ENCODE measurements around the gene FGFRL1. TPM values are rescaled to one million over a fixed set of nuclear protein-coding genes. Genes with fewer than 3 reads are reported as not detected.

The FGFRL1 gene
- total RNA-seq, 4 donors from 2014 or later, result 18.1 to 39.6 (median 26.4) TPM

DNA sequence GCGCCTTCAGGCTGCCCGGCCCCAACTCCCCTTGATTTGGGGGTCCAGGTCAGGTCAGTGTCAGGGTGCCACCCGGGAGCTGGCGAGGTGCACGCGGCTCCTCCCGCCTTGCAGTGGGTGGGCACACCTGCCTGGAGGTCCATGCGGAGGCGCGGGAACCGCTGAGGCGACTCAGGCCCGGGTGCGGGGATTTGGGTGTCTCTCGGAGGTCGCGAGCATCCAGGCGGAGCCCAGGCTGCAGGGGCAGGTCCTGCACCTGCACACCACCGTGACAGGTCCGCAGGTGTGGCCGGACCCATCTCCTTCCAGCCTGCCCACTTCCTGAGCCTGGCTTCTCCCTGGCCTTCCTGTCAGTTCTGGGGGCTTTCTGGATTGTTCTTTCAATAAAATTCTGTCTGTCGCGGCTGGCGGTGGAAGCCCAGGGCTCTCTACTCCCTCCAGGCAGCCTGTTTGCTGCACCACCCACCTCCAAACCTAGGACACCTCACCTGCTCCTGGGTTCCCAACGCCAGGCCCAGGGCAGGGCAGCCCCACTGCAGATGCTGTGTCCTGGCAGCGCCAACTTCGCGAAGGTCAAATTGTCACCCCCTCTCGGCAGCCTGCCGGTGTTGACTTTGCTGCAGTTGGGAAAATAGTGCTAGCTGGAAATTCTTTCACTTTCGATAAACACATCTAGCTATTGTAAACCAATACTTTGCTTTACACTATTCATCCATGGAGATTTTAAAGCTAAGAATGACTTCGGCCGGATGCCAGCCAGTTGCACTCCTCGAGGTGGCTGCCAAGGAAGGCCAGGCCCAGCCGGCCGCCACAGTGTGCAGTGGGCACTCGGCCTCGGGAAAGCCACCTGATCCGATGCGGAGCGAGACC, 35.9 kb downstream of the FGFRL1 start:
- TF ChIP-seq EP300 (IDR thresholded peaks at IDR 0.05) (no peak), POLR2A (IDR thresholded peaks at IDR 0.05) (no peak)
- TF ChIP-seq, protein P1, sequence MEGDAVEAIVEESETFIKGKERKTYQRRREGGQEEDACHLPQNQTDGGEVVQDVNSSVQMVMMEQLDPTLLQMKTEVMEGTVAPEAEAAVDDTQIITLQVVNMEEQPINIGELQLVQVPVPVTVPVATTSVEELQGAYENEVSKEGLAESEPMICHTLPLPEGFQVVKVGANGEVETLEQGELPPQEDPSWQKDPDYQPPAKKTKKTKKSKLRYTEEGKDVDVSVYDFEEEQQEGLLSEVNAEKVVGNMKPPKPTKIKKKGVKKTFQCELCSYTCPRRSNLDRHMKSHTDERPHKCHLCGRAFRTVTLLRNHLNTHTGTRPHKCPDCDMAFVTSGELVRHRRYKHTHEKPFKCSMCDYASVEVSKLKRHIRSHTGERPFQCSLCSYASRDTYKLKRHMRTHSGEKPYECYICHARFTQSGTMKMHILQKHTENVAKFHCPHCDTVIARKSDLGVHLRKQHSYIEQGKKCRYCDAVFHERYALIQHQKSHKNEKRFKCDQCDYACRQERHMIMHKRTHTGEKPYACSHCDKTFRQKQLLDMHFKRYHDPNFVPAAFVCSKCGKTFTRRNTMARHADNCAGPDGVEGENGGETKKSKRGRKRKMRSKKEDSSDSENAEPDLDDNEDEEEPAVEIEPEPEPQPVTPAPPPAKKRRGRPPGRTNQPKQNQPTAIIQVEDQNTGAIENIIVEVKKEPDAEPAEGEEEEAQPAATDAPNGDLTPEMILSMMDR (IDR thresholded peaks at IDR 0.05), result no peak
- Histone ChIP-seq H3K4me3 (peak overlapping the region in 2 of 4 donors; percentile 1 to 17), H3K9me3 (no peaks in the 10 kb centered on the region), H3K27me3 (peaks cover 0 to 6% of the 10 kb centered on the region in 2 donors), H3K4me1 (peaks cover 0 to 58% (median 31%) of the 10 kb centered on the region in 4 donors), H3K36me3 (no peaks in the 10 kb centered on the region), H3K27ac (peak overlapping the region in 2 of 4 donors; percentile 19 to 33)
- WGBS, 2 donors, result 54% methylated on average over 32 to 41 of the region's 41 CpGs
- DNase-seq (ENCODE audit: low spot score in 2 of 2), result no peak

GRCh38 chr4:1047976-1048772, 36.7 kb downstream of the FGFRL1 start:
- 73 to 82% methylated on average over 25 to 31 of the region's 34 CpGs for WGBS, 2 donors
- Histone ChIP-seq H3K27me3 (peaks cover 0 to 12% of the 10 kb centered on the region in 2 donors), H3K36me3 (no peaks in the 10 kb centered on the region), H3K9me3 (no peaks in the 10 kb centered on the region), H3K4me1 (peaks cover 0 to 58% (median 30%) of the 10 kb centered on the region in 4 donors), H3K27ac (no peak overlapping the region), H3K4me3 (no peak overlapping the region)
- no peak for DNase-seq (ENCODE audit: low spot score in 2 of 2)
- TF ChIP-seq, protein P1 (IDR thresholded peaks at IDR 0.05), result no peak
- TF ChIP-seq EP300 (IDR thresholded peaks at IDR 0.05) (no peak), POLR2A (IDR thresholded peaks at IDR 0.05) (no peak)

- peaks cover 0 to 54% (median 28%) of the 10 kb centered on the region in 4 donors for H3K4me1 ChIP-seq
- peaks cover 0 to 19% of the 10 kb centered on the region in 2 donors for H3K27me3 ChIP-seq
- no peaks in the 10 kb centered on the region for H3K9me3 ChIP-seq
- TF ChIP-seq EP300 (IDR thresholded peaks at IDR 0.05), result no peak
- TF ChIP-seq, protein P1 (IDR thresholded peaks at IDR 0.05), result no peak
- no peak for TF ChIP-seq POLR2A (IDR thresholded peaks at IDR 0.05)
- H3K4me3 ChIP-seq, result no peak overlapping the region
- H3K27ac ChIP-seq, result no peak overlapping the region
- H3K36me3 ChIP-seq, result no peaks in the 10 kb centered on the region
- no peak for DNase-seq (ENCODE audit: low spot score in 2 of 2)
- WGBS, 2 donors, result 81 to 87% methylated on average over 16 of the region's 16 CpGs
These were observed 37.6 kb downstream of the FGFRL1 start for GRCh38 chr4:1048773-1049590.

DNA sequence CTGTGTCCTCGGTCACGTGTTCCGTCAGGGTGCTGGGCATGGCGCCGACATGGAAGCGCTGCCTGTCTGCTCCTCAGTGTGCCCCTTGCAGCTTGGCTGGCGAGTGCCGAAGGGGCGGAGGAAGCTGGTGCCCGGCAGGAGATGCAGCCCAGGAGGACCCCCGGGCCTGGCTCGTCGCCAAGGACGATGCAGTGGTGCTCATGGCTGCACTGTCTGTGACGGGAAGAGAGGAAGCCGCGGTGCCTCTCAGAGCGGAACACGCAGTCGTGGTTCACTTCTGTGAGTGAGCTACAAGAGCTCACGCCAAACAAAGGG, 38.1 kb downstream of the FGFRL1 start:
- H3K27ac ChIP-seq, result no peak overlapping the region
- DNase-seq (ENCODE audit: low spot score in 2 of 2), result no peak
- H3K4me1 ChIP-seq, result peaks cover 0 to 48% (median 23%) of the 10 kb centered on the region in 4 donors
- H3K27me3 ChIP-seq, result peaks cover 0 to 20% of the 10 kb centered on the region in 2 donors
- TF ChIP-seq, protein P1 (IDR thresholded peaks at IDR 0.05), result no peak
- no peaks in the 10 kb centered on the region for H3K9me3 ChIP-seq
- 80% methylated on average over 20 to 21 of the region's 21 CpGs for WGBS, 2 donors
- H3K36me3 ChIP-seq, result no peaks in the 10 kb centered on the region
- H3K4me3 ChIP-seq, result no peak overlapping the region
